Hippocampal formation (tissue), 2 donors: ENCODE measurements around the gene INAVA.

ENCODE experiments used
- DNase-seq, 2 donors: peaks; one replicate each; lab custom pipeline; 2025; lab: John Stamatoyannopoulos, UW

INAVA gene

DNA sequence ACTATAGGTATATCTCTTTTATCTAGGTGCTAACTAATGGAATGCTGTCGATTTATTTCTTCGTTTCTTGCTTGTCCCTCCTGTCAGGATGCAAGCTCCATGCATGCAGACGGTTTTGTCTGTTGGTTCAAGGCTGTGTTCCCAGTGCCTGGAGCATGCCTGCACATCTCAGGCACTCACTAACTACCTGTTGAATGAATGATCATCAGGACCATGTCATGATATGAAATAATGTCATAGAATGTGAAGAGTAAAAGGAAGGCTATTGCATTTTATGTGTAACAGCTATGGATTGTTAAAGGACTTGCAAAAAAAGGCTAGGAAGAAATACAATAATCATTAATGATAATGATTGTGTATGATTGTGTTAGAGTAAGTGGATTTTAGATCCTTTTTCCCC lies 17.7 kb upstream of the INAVA start:
- DNase-seq: no peak

DNA sequence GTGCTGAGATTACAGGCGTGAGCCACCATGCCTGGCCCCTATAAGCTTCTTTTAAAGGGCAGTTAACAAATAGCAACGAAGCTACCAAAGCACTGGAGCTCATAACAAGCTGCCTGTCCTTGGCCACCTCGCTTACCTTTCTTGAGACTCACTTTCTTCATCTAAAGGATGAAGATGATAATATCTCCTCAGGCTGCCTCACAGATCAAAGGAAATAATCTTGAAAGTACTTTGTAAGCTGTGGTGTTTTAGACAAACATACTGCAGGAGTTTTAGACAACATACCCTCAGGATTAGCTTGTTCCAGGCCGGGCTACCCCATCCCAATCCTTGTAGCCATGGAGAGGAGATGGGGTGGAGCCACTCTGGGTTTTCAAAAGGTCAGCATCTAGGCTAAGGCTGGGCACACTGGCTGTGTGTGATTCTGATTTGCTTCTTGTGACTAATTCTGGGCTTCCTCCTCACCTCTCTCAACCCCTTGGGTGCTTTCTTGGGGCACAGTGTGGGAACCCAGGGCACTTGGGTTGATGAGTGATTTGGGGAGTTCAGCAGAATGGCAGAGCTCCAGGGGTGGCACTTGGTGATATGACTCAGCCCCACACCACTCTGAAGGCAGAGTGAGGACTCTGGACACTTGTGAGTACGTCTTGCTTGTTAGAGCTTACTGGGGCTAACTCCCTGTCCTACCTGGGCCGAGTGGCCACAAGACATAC lies 16.7 kb upstream of the INAVA start:
- no peak for DNase-seq

DNA sequence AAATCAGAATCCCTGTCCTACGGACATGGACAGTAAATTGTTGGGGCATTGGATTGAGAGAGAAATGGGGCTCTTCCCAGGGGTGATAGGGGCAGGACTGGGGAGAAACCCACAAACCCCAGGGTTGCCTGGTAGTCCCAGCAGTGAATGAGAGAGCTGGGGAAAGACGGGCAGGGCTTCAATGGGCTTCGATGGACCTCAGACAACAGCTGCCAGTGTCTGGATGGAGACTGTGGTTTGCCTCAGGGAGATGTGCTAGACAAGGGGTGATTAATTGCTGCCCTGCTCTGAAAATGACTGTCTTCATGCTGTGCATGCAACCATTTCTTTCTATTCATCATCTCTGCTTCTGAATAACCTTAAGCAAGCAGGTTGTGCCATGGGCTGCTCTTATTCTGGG lies 14.5 kb upstream of the INAVA start:
- DNase-seq: no peak

DNA sequence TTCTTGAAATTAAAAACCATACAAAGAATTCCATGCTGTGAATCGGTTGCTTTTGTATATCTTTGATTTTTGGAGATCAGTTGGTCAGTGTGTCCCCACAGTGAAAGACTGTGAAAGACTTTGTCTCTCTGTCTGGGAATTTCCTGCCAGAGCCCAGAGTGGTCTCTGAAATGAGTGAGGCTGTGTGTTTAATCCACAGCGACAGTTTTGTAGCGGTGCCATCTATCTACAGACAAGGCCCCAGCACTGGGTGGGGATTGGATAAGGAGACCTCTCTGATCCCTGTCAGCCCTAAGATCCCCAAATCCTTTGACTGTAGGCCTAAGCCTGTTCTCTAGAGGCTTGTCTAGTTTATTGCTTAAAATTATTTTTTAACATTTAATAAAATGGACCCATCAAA lies 11.6 kb upstream of the INAVA start:
- no peak for DNase-seq

DNA sequence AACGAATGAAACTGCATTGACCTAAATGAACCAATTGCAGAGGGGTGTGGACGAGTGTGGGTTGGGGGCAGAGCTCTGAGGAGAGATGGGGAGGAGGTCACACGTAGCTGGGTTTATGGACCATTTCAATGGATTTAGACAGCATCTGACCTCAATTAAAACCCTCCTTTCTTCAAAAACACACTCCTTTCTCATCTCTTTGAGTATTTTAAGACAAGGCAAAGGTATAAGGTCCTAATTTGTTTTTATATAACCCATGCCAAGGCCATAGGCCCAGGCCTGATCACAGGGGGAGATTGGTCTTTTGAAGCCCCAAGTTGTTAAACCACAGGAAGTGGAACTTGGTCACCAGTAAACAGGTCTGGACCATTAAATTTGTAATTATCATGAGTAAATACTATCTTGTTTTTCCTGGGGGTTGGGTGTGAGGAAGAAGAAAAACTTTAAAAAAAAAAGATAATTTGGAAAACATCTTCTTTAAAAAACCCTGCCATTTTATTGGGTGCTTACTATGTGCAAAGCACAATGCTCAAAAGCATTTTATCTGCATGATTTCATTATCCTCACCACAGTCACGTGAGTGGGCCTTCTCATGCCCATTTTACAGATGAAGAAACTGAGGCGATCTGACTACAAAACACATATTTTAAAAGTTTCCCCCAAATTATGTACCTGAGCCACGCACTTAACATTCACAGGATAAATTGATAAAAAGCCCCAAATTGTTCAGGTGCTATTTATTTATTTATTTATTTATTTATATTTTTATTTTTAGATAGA lies 8.9 kb upstream of the INAVA start:
- no peak for DNase-seq

DNA sequence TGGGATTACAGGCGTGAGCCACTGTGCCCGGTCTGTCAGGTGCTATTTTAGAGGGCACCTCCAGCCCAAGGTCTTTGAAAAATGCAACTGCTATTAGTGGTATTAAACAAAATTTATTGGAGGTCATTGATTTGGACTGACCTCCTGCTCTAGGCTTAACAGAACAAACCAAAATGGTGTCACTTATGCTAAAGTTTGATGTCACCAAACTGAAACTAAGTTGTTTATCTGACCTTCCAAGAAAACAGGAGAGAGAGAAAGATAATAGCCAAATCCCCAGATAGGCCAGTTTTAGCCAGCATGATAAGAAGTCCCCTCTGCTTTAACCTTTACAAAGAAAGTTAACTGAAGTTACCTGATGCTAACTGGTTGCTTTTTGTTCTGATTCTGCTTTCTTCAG lies 8.1 kb upstream of the INAVA start:
- no peak for DNase-seq

DNA sequence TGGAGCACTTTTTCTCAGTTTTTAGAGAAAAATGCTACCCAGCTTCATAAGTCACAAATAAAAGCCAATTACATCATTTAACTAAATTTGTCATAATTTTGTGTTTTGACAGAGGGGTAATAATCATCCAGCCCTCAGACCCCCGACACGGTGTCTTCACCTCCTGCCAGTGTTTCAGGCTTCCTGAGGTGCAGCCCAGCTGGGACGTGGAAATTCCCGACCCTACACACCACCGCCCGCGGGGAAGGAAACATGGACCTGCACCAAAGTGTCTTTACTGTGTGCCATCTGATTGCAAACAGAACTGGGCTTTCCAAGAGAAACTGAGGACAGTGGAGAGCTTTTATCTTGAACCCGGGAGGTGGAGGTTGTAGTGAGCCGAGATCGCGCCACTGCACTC lies 7.7 kb upstream of the INAVA start:
- DNase-seq: no peak

DNA sequence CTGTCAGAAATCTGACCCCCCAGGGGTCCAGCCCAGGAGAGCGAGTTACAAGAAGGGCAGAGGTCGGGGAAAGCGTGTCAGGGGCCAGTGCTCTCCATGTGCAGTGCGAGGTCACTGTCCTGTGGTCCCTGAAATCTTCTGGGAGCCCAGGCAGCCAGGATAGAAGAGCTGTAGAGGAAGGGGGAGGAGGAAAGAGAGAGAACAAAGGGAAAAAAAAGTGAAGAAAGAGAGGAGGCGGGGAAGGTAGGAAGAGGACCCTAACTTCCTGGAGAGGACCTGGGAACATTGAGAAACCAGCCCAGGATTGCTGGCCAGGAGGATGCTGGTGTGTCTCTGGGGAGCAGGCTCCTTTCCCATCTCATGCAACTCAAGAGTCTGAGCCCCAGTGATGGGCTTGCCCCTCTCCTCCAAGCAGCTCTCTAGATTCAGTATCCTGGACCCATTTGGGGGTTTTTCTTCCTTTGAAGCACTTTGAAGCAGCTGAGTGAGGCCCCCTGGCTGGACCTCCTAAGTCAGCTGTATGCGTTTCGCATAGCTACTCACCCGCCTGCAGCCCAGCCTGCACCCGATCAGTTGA lies 6.8 kb upstream of the INAVA start:
- no peak for DNase-seq

DNA sequence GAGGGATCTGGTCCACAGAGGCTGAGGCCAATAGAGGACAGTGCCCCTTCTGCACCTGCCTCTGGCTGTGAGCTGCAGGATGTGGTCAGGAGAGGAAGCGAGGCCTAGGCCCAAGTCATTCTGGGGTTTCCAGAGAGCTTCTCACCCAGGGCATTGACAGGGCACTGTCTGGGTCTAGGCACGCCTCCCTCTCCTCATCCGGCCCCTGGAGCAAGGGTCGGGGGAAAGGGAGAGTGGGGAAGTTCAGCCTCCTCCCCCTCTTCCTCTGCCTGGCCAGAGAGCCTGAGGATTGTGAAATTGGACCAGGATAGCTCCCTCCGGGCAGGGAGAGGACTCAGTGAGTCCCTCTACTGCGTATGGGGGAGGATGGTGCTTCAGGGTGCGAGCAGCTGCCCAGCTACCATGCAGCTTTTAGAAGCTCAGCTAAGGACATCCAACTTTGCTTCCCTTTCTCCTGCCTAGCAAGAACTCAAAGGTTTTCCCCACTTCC lies 6.3 kb upstream of the INAVA start:
- no peak for DNase-seq

DNA sequence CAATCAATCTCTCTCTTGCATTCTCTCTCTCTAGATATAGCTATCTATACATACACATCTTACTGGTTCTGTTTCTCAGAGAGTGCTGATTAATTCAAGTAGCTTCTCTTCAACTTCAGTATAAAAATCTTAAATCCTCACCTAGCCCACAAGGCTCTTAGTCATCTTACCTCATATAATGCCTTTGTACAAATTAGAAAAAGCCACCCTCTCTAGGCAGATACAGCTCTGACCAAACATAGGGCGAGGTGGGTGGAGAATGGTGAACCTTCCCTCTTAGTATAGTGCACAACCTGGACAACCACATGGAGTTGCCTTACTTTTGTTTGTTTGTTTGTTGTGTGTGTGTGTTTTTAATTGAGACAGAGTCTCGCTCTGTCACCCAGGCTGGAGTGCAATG lies 5.1 kb upstream of the INAVA start:
- DNase-seq: no peak

DNA sequence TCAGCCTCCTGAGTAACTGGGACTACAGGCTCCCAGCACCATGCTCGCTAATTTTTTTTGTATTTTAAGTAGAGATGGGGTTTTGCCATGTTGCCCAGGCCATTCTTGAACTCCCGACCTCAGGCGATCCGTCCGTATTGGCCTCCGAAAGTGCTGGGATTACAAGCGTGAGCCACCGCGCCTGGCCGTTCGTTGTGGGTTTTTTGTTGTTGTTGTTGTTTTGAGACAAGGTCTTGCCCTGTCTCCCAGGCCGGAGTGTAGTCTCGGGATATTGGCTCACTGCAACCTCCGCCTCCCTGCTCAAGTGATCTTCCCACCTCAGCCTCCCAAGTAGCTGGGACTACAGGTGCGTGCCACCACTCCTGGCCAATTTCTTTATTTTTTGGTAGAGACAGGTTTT lies 4.7 kb upstream of the INAVA start:
- no peak for DNase-seq

DNA sequence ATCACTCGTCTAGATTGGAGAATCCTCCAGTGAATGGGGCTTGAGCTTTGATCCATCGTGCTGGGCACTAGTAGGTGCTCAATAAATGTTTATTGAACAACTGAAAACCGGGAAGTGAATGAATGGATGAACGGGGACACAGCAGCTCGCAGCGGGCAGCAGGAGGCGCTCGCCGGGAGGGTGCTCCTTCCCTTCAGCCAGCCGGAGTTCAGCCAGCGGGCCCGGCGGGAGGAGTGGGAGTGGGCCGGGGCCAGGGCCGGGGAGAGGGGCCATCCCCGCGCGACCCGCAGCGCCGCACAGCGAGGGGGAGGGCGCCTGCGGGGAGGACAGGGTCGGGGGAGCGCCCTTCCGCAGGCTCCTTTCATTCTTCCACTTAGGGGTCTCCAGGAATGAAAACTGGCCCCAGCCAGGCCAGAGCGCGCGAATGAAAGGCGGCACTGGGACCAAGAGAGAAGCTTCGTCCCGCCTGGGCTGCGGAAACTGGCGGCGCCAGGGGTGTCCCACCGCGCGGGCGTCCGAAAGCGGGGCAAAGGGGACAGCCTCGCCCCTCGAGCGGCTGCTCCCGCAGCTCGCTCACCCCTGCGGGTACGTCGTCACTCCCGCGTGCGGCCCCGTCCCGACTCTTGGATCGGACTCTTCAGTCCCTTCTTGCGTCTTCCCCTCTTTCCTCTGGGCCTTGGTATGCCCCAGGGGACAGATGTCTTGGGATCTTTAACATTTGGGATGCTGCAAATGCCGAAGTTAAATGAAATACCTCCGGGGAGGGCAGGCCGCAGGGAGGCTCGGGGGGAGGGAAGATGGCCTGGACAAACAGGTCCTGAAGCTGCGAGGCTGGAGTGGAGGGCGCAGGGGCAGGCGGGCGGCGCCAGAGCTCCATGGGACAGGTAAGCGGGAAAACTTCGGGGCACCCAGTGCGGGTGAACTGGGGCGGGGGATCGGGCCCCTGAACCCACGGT lies 3.6 kb upstream of the INAVA start:
- DNase-seq: peak in 1 of 2 donors; percentile 31

DNA sequence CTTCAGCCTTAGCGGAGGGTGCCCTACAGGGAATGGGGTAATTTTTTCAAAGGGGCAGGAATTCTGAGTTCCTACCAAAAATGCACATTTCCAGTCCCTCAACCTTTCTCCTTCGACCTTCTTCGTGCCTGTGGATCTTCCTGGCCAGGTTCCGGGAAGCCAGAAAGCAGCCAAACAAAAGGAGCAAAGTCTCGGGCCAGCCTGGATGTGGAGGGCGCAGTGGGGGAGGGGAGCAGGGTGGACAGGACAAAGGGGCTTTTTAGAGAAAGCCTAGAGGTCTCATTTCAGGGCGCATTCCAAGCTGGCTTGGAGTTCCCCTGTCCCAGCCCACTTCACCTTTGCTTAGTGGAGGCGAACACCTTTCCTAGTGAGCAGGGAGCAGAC lies 2.9 kb upstream of the INAVA start:
- no peak for DNase-seq

DNA sequence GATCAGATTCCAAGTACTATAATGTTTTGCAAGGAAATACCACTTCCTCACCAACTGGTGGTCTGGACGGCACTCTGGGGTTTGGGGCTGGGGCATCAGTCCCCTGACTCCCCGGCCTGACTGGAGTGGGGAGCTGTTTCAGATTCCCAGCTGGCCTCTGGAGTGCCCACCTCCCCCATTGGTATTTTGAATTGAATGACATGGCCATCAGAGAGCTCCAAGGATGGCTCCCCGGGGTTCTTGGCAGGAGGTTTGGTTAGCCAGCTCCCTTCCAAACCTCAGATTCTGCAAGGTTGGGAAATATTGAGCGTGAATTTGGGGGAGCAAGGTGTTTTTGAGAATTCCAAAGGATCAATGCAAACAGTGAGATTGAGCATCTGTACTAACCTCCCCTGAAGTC lies 2.2 kb upstream of the INAVA start:
- DNase-seq: no peak

DNA sequence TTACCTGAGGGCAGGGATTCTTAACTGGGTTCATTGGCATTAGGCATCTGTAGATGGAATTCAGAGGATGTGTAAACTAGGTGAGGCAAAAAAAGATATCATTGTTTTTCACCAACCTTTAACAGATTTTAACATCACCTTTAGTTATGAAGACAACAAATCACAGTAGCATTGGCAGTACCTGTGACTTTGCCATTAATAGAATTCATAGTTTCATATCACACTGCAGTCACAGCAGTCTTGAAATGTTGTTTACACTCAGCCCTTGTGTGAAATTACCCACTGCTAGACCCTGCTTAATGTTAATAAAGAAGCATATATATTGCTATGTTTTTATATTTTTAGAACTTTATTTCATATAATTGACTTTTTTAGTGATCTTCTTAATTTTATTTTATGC lies 1.7 kb upstream of the INAVA start:
- no peak for DNase-seq

DNA sequence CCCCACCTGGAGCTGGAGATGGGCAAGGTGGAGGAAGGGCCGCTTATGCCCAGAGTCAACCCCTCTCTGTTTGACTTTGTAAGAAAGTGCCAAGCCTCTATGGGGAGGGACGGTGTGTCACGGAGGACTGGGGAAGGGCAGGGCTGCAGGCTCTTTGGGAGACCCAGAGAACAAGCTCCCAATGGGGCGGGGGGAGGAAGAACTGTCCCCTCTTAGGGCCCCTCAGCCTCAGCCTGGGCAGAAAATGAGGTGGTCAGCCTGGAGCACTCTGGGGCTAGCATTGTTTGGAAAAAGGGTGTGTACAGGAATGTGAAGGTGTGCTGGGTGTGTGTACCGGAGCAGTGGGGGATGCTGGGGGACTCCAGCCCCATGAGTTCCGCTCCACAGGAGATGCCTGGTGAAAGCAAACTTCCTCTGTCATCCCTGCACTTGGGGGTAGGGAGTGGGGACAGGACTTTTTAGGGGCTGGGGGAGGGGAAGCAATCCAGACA lies 1.2 kb upstream of the INAVA start:
- no peak for DNase-seq

DNA sequence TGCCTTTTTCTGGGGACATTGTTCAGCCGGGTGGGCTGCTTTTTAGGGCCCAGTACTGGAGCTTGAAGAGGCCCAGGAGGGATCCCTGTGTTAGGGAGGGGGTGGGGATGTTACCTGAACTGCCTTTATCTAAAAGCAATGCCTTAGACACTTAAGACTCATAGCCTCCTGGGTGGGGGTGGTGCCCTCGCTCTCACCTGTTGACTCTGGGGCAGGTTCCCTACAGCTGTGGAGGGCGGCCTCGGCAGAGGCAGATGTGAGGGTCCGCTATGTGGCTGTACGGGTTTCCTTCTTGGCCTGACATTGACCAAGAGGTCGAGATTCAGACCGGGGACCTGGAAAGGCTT lies 716 bp downstream of the INAVA start:
- no peak for DNase-seq

DNA sequence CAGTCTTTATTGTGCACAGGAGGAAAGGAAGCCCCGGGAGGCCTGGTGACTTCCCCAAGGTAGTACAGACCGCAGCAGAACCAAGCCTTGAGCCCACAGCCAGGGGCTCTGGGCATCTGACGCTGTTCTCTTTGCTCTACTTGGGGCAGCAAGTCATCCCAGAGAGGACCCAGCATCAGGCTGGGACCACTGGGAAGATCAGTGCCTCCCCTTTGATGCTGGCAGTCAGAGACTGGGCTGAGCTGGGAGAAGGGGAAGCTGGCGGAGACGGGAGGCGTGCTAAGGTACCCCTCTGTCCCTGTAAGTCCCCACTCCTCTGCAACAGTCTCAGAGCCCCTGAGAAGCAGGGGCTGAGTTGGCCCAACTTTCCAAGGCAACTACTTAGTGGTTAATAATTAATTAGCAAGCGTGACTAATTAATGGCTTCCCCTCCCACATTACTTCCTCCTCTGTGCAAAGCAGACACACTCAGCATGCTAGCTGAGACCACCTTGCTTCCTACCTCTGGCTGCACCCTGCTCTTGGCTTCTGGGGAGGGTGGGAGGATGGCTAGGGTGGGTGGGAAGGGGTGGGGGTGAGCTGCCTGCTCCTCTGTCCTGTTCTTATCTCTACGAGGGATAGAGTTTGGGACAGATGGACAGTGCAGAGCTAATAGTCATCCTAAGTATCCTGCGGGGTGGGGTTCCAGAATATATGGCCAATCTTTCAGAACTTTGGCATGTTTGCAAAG lies 1.3 kb downstream of the INAVA start:
- no peak for DNase-seq

DNA sequence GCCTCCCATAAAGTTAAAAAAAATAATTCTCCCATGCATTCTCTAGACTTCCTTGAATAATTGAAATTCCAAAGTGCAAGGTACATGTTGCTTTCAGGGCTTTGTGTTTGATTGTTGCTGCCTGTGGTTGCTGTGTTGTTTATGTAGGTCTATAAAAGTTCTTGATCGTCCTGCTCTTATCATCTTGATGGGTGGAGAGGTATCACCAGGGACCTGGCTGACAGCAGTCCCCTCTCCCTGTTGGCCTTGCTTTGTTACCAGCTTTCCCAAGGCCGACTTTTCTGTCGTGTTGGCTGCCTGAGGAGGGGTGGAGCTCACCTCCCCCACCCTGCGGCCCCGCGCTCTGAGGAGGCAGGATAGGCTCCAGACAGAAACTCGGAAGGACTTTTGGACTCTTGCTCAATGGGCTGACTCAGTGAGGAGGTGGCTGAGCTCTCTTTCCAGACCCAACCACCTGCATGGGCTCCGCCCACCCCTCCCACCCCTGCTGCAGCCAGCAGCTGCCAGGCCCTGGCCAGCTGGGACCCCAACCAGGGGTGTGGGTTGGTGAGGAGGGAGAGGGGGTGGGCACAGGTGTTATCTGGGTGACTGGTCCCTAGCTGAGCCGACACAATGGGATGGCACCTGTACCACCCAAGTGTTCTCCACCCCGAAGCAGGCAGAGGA lies 2.0 kb downstream of the INAVA start:
- no peak for DNase-seq

DNA sequence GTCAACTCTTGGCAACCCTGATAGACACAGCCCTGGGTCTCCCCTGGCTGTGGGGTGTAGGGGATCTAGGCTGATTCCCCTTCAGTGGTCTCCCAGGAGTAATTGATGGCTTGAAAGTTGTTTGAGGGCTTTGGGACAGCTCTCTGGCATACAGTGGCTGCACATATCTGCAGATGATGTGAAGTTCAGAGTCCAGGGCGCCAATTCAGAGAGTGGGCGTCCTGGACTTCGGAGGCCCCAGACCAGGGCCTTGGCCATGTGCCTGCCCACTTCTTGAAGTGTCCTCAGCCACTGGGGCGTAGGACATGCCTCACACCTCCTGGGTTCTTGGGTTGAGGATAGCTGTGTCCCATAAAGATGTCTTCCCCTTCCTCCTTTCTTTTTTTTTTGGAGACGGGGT lies 2.6 kb downstream of the INAVA start:
- no peak for DNase-seq

DNA sequence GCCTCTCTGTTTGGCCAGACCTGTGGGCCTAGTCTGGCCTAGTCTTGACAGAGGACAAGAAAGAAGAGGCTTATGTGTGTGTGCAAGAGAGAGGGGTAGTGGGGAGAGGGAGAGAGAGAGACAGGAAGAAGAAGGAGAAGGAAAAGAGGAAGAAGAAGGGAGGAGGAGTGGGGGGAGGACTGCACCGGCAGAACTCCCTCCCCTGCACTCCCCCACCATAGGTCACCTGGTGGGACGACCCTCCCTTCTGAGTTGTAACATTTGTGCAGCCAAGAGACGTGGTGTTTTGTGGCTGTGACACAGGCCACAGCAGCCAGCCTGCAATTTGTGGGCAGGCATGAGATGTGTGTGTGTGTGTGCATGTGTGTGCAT lies 4.3 kb downstream of the INAVA start:
- no peak for DNase-seq
